Measurements from ENCODE around the gene ZC3H4.

GRCh38 chr19:47089767-47090350 is 23.7 kb downstream of the ZC3H4 start:
- TF ChIP-seq MAX (IDR thresholded peaks at IDR 0.05; ENCODE audit: low read depth, low read length) (no peak), CTCF (IDR thresholded peaks at IDR 0.05; ENCODE audit: low read depth, low read length) (no peak), POLR2A (IDR thresholded peaks at IDR 0.05; ENCODE audit: extremely low read depth, insufficient read length) (no peak)

Data from NB4 (cell line).